GM12801 (cell line): ENCODE measurements around the gene RAD51B.

Experiments
- CTCF ChIP-seq: IDR thresholded peaks from one replicate; pipeline ENCODE4 v1.5.1; 2011; ENCODE audit warnings: control low read depth; ENCODE audit not compliant: insufficient read length; ENCODE audit errors: extremely low read depth

The RAD51B gene

GRCh38 chr14:68131907-68132306, 312.3 kb downstream of the RAD51B start:
- no peak for TF ChIP-seq CTCF

- no peak for TF ChIP-seq CTCF
These were observed 313.1 kb downstream of the RAD51B start for GRCh38 chr14:68132563-68133121.

- no peak for TF ChIP-seq CTCF
These were observed 314.3 kb downstream of the RAD51B start for GRCh38 chr14:68133856-68134255.

GRCh38 chr14:68135028-68135427, 315.4 kb downstream of the RAD51B start:
- TF ChIP-seq CTCF = no peak

- TF ChIP-seq CTCF = no peak
These were observed 316.0 kb downstream of the RAD51B start for GRCh38 chr14:68135566-68135965.

- no peak for TF ChIP-seq CTCF
These were observed 318.4 kb downstream of the RAD51B start for GRCh38 chr14:68137704-68138619.

GRCh38 chr14:68139431-68140075, 320.0 kb downstream of the RAD51B start:
- no peak for TF ChIP-seq CTCF
